AG10803 (cell line): ENCODE results near the gene SREBF1.

Experiments
- DNase-seq: peaks from one replicate; pipeline ENCODE4 v3.0.0; 2010; ENCODE audit warnings: low read depth
- H3K4me3 ChIP-seq: 2 replicates; pipeline ENCODE4 v1.5.1; 2011; ENCODE audit warnings: mild to moderate bottlenecking, low read length, control low read depth
- TF ChIP-seq, protein P1 (sequence below): conservative IDR thresholded peaks from 2 replicates; pipeline ENCODE4 v1.5.1; 2011; ENCODE audit warnings: mild to moderate bottlenecking, low read length, control low read depth, inconsistent platforms

The SREBF1 gene

DNA sequence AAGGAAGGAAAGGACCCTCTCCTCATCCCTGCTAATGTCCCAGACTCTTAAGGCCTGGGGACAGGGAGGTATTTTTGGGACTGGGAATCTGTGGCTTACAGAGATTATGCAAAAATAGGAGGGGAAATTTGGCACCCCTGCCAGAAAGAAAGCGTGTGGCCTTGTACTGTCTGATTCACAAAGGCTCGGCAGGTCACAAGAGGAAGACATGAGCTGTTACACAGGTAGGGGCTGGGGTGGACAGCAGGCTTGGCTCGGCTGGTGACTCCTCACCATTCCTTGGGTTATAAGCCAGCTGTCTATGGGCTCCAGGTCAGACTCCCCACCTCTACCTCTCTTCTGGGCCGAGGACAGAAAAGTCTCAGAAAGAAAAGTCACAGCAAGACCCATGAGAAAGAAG is 20.7 kb upstream of the SREBF1 start:
- DNase-seq = no peak
- TF ChIP-seq, protein P1, sequence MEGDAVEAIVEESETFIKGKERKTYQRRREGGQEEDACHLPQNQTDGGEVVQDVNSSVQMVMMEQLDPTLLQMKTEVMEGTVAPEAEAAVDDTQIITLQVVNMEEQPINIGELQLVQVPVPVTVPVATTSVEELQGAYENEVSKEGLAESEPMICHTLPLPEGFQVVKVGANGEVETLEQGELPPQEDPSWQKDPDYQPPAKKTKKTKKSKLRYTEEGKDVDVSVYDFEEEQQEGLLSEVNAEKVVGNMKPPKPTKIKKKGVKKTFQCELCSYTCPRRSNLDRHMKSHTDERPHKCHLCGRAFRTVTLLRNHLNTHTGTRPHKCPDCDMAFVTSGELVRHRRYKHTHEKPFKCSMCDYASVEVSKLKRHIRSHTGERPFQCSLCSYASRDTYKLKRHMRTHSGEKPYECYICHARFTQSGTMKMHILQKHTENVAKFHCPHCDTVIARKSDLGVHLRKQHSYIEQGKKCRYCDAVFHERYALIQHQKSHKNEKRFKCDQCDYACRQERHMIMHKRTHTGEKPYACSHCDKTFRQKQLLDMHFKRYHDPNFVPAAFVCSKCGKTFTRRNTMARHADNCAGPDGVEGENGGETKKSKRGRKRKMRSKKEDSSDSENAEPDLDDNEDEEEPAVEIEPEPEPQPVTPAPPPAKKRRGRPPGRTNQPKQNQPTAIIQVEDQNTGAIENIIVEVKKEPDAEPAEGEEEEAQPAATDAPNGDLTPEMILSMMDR = no peak

DNA sequence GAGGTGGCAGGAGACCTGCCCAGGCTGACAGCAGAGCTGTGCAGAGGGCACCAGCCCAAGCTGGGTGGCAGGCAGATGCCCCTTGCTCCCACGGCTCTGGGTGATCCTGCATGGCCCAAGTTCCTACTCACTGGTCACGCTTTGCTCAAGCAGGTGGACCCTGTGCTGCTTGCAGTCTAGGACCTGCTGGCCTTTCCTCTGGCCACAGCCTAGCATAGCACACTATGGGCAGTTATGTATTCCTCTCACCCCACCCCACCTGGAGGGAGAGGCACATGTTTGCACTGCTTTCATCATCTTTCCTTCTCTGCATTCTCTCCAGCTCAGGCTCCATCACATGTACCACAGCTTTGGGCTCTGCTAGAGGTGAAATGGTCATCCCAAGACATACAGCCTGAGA is 19.6 kb upstream of the SREBF1 start:
- TF ChIP-seq, protein P1 = no peak
- H3K4me3 ChIP-seq = no peak overlapping the region
- no peak for DNase-seq

More for the DNA sequence above, 20.7 kb upstream of the SREBF1 start:
- H3K4me3 ChIP-seq = no peak overlapping the region

DNA sequence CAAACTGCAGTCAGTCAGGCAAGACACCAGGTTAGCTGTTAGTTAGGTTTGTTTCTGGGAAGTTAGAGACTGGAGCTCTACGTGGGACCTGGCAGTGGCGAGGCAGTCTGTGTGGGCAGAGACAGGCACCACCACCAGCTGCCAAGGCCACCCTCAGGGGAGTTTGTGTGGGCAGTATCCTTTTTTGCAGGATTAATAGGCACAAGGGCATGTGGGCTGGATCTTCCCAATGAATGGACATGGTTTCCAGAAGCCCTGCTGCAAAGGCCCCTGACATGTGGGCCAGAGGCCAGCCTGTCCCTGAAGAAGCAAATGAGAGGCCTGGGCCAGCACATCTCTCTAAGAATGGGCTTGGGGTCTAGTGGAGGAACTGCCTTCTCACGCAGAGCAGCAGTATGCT is 19.2 kb upstream of the SREBF1 start:
- no peak overlapping the region for H3K4me3 ChIP-seq
- TF ChIP-seq, protein P1 = no peak
- DNase-seq = no peak

DNA sequence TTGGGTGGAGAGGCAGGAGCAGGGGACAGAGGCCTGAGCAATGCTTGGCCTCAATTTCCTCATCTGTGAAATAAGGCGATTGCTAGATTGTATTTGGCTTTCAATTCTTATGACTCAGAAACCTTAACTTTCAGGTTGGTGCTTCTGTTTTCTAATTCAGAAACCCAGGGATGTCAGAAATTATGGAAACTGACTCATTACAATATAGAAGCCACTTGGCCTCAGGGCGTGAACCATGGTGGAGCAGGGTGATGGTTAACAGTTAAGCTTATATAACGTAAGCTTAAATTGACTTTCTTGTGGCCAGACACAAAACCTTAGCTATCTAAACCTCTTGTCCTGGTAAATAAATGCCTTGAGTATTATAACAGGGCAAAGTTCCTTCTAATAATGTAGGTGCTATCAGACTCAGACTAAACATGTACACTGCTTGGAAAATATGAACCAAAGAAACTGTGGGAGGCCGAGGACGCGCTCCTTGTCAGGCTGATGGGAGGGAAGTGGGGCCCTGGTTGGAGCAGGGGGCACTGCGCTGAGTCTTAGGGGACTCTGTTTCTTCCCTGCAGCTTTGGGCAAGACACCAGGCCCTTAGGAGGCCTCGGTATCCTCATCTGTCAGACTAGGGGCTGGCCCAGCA is 17.1 kb upstream of the SREBF1 start:
- TF ChIP-seq, protein P1 = no peak
- no peak overlapping the region for H3K4me3 ChIP-seq
- DNase-seq = no peak

DNA sequence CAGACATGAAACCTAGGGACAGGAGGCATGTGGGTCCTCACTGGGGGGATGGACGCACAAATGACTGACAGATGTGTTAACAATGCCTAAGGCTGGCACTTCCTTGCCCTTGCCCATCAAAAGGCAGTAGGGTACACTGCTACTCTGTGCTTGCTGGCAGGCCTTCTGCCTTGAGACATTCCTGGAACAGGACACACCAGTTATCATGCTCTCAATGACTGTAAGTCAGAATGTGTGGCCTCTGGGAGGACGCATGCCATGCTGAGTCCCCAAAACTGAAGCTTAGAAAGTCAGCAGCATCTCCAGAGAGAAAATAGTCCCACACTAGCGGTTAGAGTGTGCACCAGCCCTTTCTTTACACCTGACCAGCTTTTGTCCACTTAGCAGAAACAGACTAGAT is 16.1 kb upstream of the SREBF1 start:
- TF ChIP-seq, protein P1 = no peak
- DNase-seq = no peak
- H3K4me3 ChIP-seq = no peak overlapping the region

DNA sequence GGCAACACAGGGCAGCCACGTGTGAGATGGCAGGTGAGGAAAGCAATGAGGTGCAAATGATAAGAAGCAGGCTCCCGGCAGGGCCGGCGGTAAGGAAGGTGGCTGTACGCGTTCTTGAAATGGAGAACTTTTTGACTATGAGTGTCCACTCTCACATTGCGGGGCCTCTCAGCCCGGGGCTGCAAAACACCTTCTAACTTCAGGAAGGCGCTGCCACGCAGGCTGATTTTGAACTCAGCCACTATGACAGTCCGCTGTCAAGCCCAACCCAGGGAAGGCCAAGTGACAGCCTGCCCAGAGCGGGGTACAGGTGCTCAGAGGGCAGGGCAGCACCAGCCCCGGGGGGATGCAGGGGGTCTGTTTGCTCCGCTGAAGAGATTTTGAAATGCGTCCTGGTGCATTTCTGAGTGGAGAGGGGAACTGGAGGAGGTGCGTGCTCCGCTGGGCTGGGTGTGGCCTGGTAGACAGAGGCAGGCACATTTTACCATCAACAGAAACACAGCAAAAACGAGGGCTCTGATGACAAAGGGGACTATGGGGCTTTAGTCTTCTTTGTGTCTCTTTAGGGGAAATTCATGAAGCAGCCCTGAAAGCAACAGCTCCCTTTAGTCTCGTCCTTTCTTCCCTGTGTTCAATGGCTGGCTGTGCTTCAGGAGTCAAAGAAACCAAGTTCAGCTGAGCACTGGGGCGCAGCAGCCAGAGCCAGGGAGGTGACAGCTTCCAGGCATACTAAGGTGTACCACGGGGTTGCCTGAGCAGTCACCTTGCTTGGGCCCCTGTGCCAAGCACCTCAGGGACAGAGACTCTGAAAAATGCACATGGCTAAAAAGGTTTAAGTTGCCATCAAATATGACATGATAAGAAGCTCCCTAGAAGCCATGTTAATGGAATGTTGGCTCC is 14.6 kb upstream of the SREBF1 start:
- TF ChIP-seq, protein P1 = no peak

More for the DNA sequence above, 14.6 kb upstream of the SREBF1 start:
- no peak for DNase-seq
- H3K4me3 ChIP-seq = no peak overlapping the region
